ENCODE measurements around the gene LARP1.

DNA sequence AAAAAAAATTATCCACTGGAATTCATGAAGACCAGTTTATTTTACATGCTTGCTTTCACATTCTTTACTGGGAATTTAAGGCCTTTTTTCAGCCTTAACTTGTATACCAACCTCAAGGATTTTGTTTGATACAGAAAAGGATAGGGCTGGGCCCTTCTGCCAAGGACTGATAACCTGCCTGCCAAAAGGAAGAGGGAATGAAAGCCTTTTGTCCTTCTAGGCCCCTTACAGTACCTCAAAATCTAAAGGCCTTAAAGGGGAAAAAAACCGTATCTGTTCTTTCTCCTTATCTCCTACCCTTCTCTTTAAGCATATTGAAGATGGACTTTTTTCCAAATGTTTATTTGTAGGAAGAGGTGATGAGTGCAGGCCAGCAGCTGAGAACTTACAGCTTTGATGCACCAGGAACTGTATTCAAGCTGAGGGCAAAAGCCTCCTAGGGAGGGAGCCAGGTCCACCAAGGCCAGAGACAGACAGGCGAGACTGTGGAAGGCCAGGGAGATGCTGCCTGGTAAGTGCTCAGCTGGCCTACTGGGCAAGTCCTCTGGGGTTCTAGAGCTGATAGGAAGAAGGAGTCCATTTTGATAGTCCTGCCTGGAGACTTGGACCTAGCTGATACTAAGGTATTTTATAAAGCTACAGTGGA, 63.4 kb downstream of the LARP1 start:
- TF ChIP-seq, protein P1, sequence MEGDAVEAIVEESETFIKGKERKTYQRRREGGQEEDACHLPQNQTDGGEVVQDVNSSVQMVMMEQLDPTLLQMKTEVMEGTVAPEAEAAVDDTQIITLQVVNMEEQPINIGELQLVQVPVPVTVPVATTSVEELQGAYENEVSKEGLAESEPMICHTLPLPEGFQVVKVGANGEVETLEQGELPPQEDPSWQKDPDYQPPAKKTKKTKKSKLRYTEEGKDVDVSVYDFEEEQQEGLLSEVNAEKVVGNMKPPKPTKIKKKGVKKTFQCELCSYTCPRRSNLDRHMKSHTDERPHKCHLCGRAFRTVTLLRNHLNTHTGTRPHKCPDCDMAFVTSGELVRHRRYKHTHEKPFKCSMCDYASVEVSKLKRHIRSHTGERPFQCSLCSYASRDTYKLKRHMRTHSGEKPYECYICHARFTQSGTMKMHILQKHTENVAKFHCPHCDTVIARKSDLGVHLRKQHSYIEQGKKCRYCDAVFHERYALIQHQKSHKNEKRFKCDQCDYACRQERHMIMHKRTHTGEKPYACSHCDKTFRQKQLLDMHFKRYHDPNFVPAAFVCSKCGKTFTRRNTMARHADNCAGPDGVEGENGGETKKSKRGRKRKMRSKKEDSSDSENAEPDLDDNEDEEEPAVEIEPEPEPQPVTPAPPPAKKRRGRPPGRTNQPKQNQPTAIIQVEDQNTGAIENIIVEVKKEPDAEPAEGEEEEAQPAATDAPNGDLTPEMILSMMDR (IDR thresholded peaks at IDR 0.05), result no peak
- TF ChIP-seq POLR2A (IDR thresholded peaks at IDR 0.05), result no peak
